K562 (cell line): ENCODE measurements around the gene PTP4A2. TPM values are rescaled to one million over a fixed set of nuclear protein-coding genes. Genes with fewer than 3 reads are reported as not detected.

Experiments
- CREB3L1 ChIP-seq: fragments of 450-650 bp; IDR thresholded peaks from 2 replicates; pipeline ENCODE4 v1.6.1; 2014; ENCODE audit warnings: low read depth, mild to moderate bottlenecking, moderate library complexity, borderline replicate concordance
- CREBBP ChIP-seq: IDR thresholded peaks from one replicate; pipeline ENCODE4 v1.6.1; 2012; ENCODE audit warnings: low read depth, mild to moderate bottlenecking, control low read depth, inconsistent platforms, low read length
- E4F1 ChIP-seq: fragments of 250-450 bp; sonication (Bioruptor Pico); IDR thresholded peaks from 2 replicates; pipeline ENCODE4 v1.5.0; 2021; ENCODE audit warnings: mild to moderate bottlenecking, borderline replicate concordance
- ESRRA ChIP-seq: fragments of 450-650 bp; IDR thresholded peaks from 2 replicates; pipeline ENCODE4 v1.6.1; 2014; ENCODE audit warnings: low read depth, mild to moderate bottlenecking, moderate library complexity, borderline replicate concordance
- FOXA1 ChIP-seq: fragments of 450-650 bp; IDR thresholded peaks from 2 replicates; pipeline ENCODE4 v1.6.1; 2016; ENCODE audit warnings: mild to moderate bottlenecking, borderline replicate concordance
- HCFC1 ChIP-seq: IDR thresholded peaks from 2 replicates; pipeline ENCODE4 v1.6.1; 2012; ENCODE audit warnings: low read depth, low read length, improper control_type of control experiment
- KAT2B ChIP-seq: IDR thresholded peaks from one replicate; pipeline ENCODE4 v1.6.1; 2012; ENCODE audit warnings: low read depth, mild to moderate bottlenecking, control low read depth, inconsistent platforms, low read length, moderate library complexity
- MAZ ChIP-seq, 2 experiments: fragments of 450-650 bp in 1 of 2; sonication (generic) in 1 of 2; formaldehyde crosslinking; IDR thresholded peaks in 1 of 2; conservative IDR thresholded peaks in 1 of 2; 2 replicates each; pipeline versions ENCODE4 v1.4.0 to v1.5.0; 2020; ENCODE audit warnings: mild to moderate bottlenecking in 1 of 2, missing genetic modification reagents in 1 of 2
- MCM2 ChIP-seq: fragments of 450-650 bp; IDR thresholded peaks from 2 replicates; pipeline ENCODE4 v1.6.1; 2017; ENCODE audit warnings: low read depth, mild to moderate bottlenecking
- MCM5 ChIP-seq: fragments of 450-650 bp; IDR thresholded peaks from 2 replicates; pipeline ENCODE4 v1.6.1; 2016; ENCODE audit warnings: low read depth
- MITF ChIP-seq: IDR thresholded peaks from 2 replicates; pipeline ENCODE4 v1.6.1; 2014; ENCODE audit warnings: antibody characterized with exemption
- NFIX ChIP-seq: fragments of 250-450 bp; sonication (Bioruptor Pico); IDR thresholded peaks from 2 replicates; pipeline ENCODE4 v1.4.0; 2020; ENCODE audit warnings: low read depth, mild to moderate bottlenecking, moderate library complexity
- SMAD2 ChIP-seq: fragments of 150-350 bp; IDR thresholded peaks from 2 replicates; pipeline ENCODE4 v1.6.1; 2014; ENCODE audit warnings: low read depth, mild to moderate bottlenecking, low read length
- ZBTB1 ChIP-seq: sonication (generic); formaldehyde crosslinking; IDR thresholded peaks from 2 replicates; pipeline ENCODE4 v1.8.1; 2023; ENCODE audit warnings: missing genetic modification reagents, low read depth, mild to moderate bottlenecking, borderline replicate concordance
- ZNF239 ChIP-seq: fragments of 250-450 bp; sonication (Bioruptor Pico); IDR thresholded peaks from 2 replicates; pipeline ENCODE4 v1.4.0; 2020; ENCODE audit warnings: mild to moderate bottlenecking
- ZNF280A ChIP-seq: fragments of 450-650 bp; IDR thresholded peaks from 2 replicates; pipeline ENCODE4 v1.6.1; 2018; ENCODE audit warnings: mild to moderate bottlenecking, low read depth; ENCODE audit not compliant: partially characterized antibody
- ZNF512 ChIP-seq: IDR thresholded peaks from 2 replicates; pipeline ENCODE4 v1.6.1; 2016; ENCODE audit warnings: missing genetic modification characterization, missing compliant biosample characterization
- ZNF551 ChIP-seq: fragments of 250-450 bp; sonication (Bioruptor Pico); IDR thresholded peaks from 2 replicates; pipeline ENCODE4 v1.5.0; 2021; ENCODE audit warnings: mild to moderate bottlenecking, moderate library complexity
- ZNF561 ChIP-seq: fragments of 450-650 bp; formaldehyde crosslinking; conservative IDR thresholded peaks from 2 replicates; pipeline ENCODE4 v1.4.0; 2020; ENCODE audit warnings: mild to moderate bottlenecking, moderate library complexity
- polyA plus RNA-seq, 8 experiments: library from polyadenylated mRNA; depleted of rRNA in 4 of 8; stranded (reverse) in 5 of 8; unstranded in 3 of 8; fragments of >200 nt; fragmentation: Nextera tagmentation in 2 of 8; fragmentation: Illumina TruSeq in 1 of 8; extraction: Ambion mirVana in 2 of 8; extraction: Trizol in 1 of 8; gene quantifications; 2 replicates each; pipeline versions ENCODE4 v1.2.1 to v1.2.3, GENCODE V29; 2011 to 2014; ENCODE audit warnings: inconsistent platforms in 1 of 8, missing spikeins in 1 of 8
- total RNA-seq, 7 experiments: library from RNA; depleted of rRNA in 6 of 7; stranded (reverse); fragments of >200 nt in 6 of 7; fragmentation: Illumina TruSeq in 2 of 7; extraction: Trizol in 2 of 7; gene quantifications; 2 replicates each; pipeline versions ENCODE4 v1.2.1 to v1.2.3, GENCODE V29; 2011 to 2021; ENCODE audit warnings: low replicate concordance in 1 of 7

Gene PTP4A2
- total and polyA plus RNA-seq, 9 of the 15 experiments (the other 6 are each of a cell fraction or from before 2014, with no cell fraction given), result 197 to 870 (median 480) TPM

DNA sequence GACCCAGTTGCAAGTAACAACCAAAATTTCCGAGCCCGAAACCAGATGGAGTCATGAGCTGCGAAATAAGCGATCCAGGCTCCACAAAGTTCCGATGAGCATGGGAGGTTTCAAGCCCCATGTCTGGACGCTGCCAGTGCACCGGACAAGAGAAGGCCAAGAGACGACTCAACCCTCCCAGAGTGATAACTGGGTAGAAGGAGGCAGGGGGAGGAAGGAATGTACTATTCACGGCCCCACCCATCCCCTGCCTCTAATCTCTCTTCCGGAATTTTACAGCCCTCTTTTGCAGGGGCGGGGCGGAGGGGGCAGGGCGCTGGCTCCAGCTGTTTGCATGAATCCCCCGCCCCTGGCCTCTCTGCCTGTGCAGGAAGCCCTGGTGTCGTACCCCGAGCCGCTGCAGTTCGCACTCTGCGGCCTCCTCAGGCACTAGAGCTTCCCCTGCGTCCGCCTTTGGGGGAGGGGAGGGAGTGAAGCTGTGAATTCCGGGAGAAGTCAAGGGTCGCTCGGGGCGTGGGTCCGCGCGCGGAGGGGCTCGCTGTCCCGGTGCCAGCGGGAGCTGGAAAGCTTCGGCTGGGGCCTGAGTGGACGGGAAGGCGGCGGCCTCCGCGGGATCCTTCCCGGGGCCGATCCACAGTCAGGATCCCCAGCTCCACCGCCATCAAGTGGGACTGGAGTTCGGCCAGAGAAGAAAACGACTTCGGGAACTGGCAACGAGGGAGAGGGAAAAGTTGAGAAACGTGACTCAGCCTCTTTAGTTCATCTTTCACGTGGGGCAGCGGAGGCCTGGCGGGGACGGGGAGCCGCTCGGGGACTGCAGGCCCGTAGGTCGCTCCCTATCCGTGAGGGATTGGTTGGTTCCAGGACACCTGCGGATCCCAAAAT lies 6.3 kb upstream of the PTP4A2 start (continued):
- TF ChIP-seq CREBBP (no peak), ZNF561 (CRISPR knock-in tag) (no peak), MCM5 (no peak), ZBTB1 (CRISPR knock-in tag) (no peak), SMAD2 (no peak), FOXA1 (no peak), ESRRA (peak; percentile 67; the same call in 1 of the 2 replicates), MITF (no peak), E4F1 (no peak), MAZ (CRISPR knock-in tag; conservative IDR thresholded peaks at IDR 0.05 in 1 of 2, IDR thresholded peaks at IDR 0.05 in 1 of 2) (peak; percentile 97), NFIX (CRISPR knock-in tag) (no peak), ZNF280A (no peak), ZNF239 (no peak), MCM2 (no peak), ZNF551 (CRISPR knock-in tag) (no peak), KAT2B (no peak), ZNF512 (tag) (no peak), HCFC1 (no peak; the same call in none of the 2 replicates), CREB3L1 (peak; percentile 71; the same call in 1 of the 2 replicates)
